AG09309 (cell line): ENCODE measurements around the gene RPN1.
"Not testable (repeated sequence)": the region's sequence is repeated elsewhere in the genome, so short reads cannot be mapped to it uniquely, and the experiment has no call there.

Experiments used
- DNase-seq: peaks from one replicate; pipeline ENCODE4 v3.0.0-alpha.2; 2010; ENCODE audit warnings: low read depth
- H3K4me3 ChIP-seq: 2 replicates; pipeline ENCODE4 v1.5.1; 2011; ENCODE audit warnings: mild to moderate bottlenecking, low read depth, low read length, moderate library complexity; ENCODE audit not compliant: control insufficient read depth
- CTCF ChIP-seq: IDR thresholded peaks from 2 replicates; pipeline ENCODE4 v1.5.1; 2011; ENCODE audit warnings: mild to moderate bottlenecking, low read depth, low read length, inconsistent platforms; ENCODE audit not compliant: insufficient read depth, control insufficient read depth; ENCODE audit errors: missing control alignments

The RPN1 gene

GRCh38 chr3:128603313-128603712, 47.3 kb downstream of the RPN1 start:
- no peak overlapping the region for H3K4me3 ChIP-seq
- TF ChIP-seq CTCF, result no peak
- no peak for DNase-seq

- H3K4me3 ChIP-seq, result no peak overlapping the region
- no peak for DNase-seq
- no peak for TF ChIP-seq CTCF
Observed at GRCh38 chr3:128598884-128599664, 51.5 kb downstream of the RPN1 start.

- no peak for DNase-seq
- H3K4me3 ChIP-seq, result no peak overlapping the region
Observed at GRCh38 chr3:128597900-128598299, 52.7 kb downstream of the RPN1 start.

GRCh38 chr3:128592864-128593263, 57.8 kb downstream of the RPN1 start:
- DNase-seq, result no peak
- H3K4me3 ChIP-seq, result no peak overlapping the region
- TF ChIP-seq CTCF, result no peak

More at GRCh38 chr3:128597900-128598299, 52.7 kb downstream of the RPN1 start:
- no peak for TF ChIP-seq CTCF

GRCh38 chr3:128591738-128592426, 58.7 kb downstream of the RPN1 start:
- DNase-seq, result no peak
- no peak for TF ChIP-seq CTCF
- H3K4me3 ChIP-seq, result no peak overlapping the region

- no peak overlapping the region for H3K4me3 ChIP-seq
- TF ChIP-seq CTCF, result peak; percentile 1
- DNase-seq, result no peak
Observed at GRCh38 chr3:128590948-128591347, 59.7 kb downstream of the RPN1 start.

- DNase-seq, H3K4me3 ChIP-seq: not testable (repeated sequence)
Observed at GRCh38 chr3:128589985-128590384, 60.6 kb downstream of the RPN1 start.
